Upper lobe of right lung (tissue), 1 donor: ENCODE results near the gene KRTAP4-6. TPM values are rescaled to one million over a fixed set of nuclear protein-coding genes. Genes with fewer than 3 reads are reported as not detected.
"Not testable (repeated sequence)": the region's sequence is repeated elsewhere in the genome, so short reads cannot be mapped to it uniquely, and the experiment has no call there.

Experiments
- ATAC-seq: fragments of 200-7000 bp; cut with Tn5 transposase; one replicate; pipeline ENCODE4 v1.9.1; 2020; ENCODE audit warnings: mild to moderate bottlenecking, moderate library complexity
- DNase-seq: peaks from one replicate; pipeline ENCODE4 v3.0.0-alpha.2; 2020
- H3K27ac ChIP-seq: fragments of 200-600 bp; one replicate; pipeline ENCODE4 v1.8.0; 2022
- H3K27me3 ChIP-seq: fragments of 200-600 bp; one replicate; pipeline ENCODE4 v1.8.0; 2022; ENCODE audit warnings: mild to moderate bottlenecking
- H3K36me3 ChIP-seq: fragments of 200-600 bp; one replicate; pipeline ENCODE4 v1.8.0; 2022
- H3K4me1 ChIP-seq: fragments of 200-600 bp; one replicate; pipeline ENCODE4 v1.8.0; 2022
- H3K4me3 ChIP-seq: fragments of 200-600 bp; one replicate; pipeline ENCODE4 v1.8.0; 2022; ENCODE audit warnings: mild to moderate bottlenecking
- H3K9me3 ChIP-seq: fragments of 200-600 bp; one replicate; pipeline ENCODE4 v1.8.0; 2022
- intact Hi-C: fragments of 100-400 bp; cut with DNase I; formaldehyde crosslinking; loops from one replicate; pipeline ENCODE4 v1.11.0; 2022
- total RNA-seq: library from RNA; stranded (reverse); fragmentation: NEBNext Ultra II Directional; extraction: Animal tissue kit (Norgen Biotek cat#: 25700); gene quantifications from one replicate; pipeline ENCODE4 v1.2.1, GENCODE V29; 2021
- TF ChIP-seq, protein P1 (sequence below): fragments of 200-600 bp; IDR thresholded peaks from one replicate; pipeline ENCODE4 v1.8.0; 2022; ENCODE audit warnings: antibody characterized with exemption
- donor health status: DM: no; HTN: yes; CAD: no; lungs with severe emphysema.

Gene KRTAP4-6
- total RNA-seq, 1 donor from 2014 or later: not detected

- intact Hi-C loops: no loop called here
- TF ChIP-seq, protein P1, sequence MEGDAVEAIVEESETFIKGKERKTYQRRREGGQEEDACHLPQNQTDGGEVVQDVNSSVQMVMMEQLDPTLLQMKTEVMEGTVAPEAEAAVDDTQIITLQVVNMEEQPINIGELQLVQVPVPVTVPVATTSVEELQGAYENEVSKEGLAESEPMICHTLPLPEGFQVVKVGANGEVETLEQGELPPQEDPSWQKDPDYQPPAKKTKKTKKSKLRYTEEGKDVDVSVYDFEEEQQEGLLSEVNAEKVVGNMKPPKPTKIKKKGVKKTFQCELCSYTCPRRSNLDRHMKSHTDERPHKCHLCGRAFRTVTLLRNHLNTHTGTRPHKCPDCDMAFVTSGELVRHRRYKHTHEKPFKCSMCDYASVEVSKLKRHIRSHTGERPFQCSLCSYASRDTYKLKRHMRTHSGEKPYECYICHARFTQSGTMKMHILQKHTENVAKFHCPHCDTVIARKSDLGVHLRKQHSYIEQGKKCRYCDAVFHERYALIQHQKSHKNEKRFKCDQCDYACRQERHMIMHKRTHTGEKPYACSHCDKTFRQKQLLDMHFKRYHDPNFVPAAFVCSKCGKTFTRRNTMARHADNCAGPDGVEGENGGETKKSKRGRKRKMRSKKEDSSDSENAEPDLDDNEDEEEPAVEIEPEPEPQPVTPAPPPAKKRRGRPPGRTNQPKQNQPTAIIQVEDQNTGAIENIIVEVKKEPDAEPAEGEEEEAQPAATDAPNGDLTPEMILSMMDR: no peak
- peaks cover 11% of the 10 kb centered on the region for H3K9me3 ChIP-seq
Measured at GRCh38 chr17:41144846-41145245, 4.5 kb upstream of the KRTAP4-6 start.

GRCh38 chr17:41141361-41141760 lies 1.0 kb upstream of the KRTAP4-6 start:
- peaks cover 11% of the 10 kb centered on the region for H3K9me3 ChIP-seq
- TF ChIP-seq, protein P1: no peak

More at GRCh38 chr17:41144846-41145245, 4.5 kb upstream of the KRTAP4-6 start:
- Histone ChIP-seq H3K27me3 (no peaks in the 10 kb centered on the region), H3K36me3 (no peaks in the 10 kb centered on the region), H3K4me1 (no peaks in the 10 kb centered on the region), H3K4me3 (no peak overlapping the region), H3K27ac (no peak overlapping the region)
- DNase-seq: no peak
- ATAC-seq: no peak

DNA sequence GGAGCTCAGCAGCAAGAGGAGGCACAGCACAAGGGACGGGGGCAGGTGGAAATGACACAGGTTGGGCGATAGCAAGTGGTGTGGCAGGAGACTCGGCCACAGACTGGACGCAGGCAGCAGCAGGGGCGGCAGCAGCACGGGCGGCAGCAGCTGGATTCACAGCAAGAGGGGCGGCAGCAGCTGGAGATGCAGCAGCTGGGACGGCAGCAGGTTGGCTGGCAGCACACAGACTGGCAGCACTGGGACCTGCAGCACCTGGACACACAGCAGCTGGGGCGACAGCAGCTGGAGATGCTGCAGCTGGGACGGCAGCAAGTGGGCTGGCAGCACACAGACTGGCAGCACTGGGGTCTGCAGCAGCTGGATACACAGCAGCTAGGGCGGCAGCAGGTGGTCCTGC lies 479 bp downstream of the KRTAP4-6 start:
- H3K27ac ChIP-seq, H3K36me3 ChIP-seq, intact Hi-C loops, DNase-seq, H3K27me3 ChIP-seq, ATAC-seq, H3K4me3 ChIP-seq, H3K4me1 ChIP-seq: not testable (repeated sequence)
- peaks cover 11% of the 10 kb centered on the region for H3K9me3 ChIP-seq

More at GRCh38 chr17:41141361-41141760, 1.0 kb upstream of the KRTAP4-6 start:
- DNase-seq: no peak
- no peaks in the 10 kb centered on the region for H3K36me3 ChIP-seq
- no peak for ATAC-seq
- no peaks in the 10 kb centered on the region for H3K4me1 ChIP-seq
- H3K4me3 ChIP-seq: no peak overlapping the region
- H3K27me3 ChIP-seq: no peaks in the 10 kb centered on the region
- intact Hi-C loops: no loop called here
- no peak overlapping the region for H3K27ac ChIP-seq

DNA sequence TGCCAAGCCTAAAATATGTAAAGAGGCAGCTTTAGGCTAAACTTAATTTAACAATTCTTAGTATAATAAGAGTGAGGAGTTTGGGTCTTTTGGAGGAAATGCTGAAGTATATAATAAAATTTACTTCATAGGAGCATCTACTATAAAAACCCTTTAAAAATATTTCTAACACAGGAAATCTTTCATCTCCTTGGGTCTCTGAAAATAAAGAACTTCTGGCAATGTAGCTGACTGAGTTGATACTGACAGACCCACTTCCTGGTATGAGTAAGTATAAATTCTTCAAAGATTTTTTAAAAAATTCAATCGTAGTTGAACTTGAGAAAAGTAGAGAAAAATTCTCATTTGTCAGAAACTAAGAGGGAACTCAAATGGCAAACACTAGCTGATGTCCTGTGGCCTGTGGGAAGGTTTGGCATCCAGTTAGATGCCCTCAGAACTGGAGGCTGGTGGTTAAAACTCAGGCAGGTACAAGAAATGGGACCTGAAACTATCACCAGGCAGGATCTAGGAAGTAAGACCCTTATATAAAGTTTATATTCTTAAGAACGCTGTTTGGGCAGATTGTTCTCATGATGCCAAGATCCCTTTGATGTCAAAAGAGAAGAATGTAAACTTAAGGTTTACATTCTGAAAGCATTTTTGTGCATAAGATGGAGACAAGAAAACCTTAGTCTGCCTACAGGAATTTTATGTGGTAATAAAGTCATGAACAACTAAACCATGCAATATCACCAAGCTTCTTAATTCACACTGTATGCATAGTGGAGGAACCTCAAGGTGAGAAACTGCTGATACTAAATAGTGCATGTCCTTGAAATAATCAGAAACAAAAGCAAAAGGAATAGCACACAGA lies 6.2 kb downstream of the KRTAP4-6 start:
- ATAC-seq: no peak
- Histone ChIP-seq H3K4me1 (no peaks in the 10 kb centered on the region), H3K27me3 (no peaks in the 10 kb centered on the region), H3K27ac (no peak overlapping the region), H3K36me3 (no peaks in the 10 kb centered on the region), H3K9me3 (no peaks in the 10 kb centered on the region), H3K4me3 (no peak overlapping the region)
- TF ChIP-seq, protein P1: no peak
- DNase-seq: no peak
- intact Hi-C loops: no loop called here

DNA sequence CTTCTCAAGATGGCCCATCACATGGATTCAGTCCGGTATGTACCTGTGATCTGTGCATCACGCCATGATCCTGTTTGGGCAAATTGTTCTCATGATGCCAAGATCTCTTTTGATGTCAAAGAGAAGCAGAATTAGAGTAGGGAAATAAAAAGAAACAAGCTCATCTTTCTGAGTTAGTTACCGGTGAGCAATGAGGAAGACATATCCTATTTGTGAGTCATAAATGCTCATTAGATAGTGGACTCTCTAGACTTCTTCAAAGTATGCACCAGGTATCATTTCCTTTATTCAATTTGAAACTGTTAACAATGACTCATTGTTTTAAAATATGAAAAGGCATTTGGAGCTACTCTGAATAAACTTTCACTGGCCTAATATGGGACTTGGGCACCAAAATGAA lies 8.4 kb downstream of the KRTAP4-6 start:
- no peaks in the 10 kb centered on the region for H3K27me3 ChIP-seq
- ATAC-seq (no peak), DNase-seq (no peak)
- no peaks in the 10 kb centered on the region for H3K9me3 ChIP-seq
- intact Hi-C loops: no loop called here
- H3K27ac ChIP-seq: no peak overlapping the region
- TF ChIP-seq, protein P1: no peak
- no peaks in the 10 kb centered on the region for H3K36me3 ChIP-seq
- H3K4me1 ChIP-seq: no peaks in the 10 kb centered on the region
- H3K4me3 ChIP-seq: no peak overlapping the region

DNA sequence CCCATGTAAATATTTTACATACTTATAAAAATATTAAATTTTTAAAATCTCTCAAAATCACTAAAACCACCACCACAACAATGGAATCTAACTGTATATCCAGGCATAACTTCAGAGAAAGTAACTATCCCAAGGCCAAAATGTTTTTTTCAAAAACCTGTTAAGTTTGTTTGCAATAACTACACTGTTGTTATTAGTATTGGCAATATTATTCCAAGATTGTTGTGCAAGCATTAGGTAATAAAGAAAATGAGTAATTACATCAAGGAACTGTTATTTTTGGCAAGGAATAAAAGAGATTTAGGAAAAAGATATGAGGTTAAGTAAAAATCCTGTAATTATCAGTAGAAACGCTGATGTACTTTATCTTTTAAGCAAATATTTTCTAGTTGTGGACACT lies 13.0 kb downstream of the KRTAP4-6 start:
- intact Hi-C loops: no loop called here
- DNase-seq: no peak
- TF ChIP-seq, protein P1: no peak

More for the DNA sequence above, 13.0 kb downstream of the KRTAP4-6 start:
- Histone ChIP-seq H3K36me3 (no peaks in the 10 kb centered on the region), H3K27me3 (no peaks in the 10 kb centered on the region), H3K4me3 (no peak overlapping the region), H3K4me1 (no peaks in the 10 kb centered on the region), H3K9me3 (no peaks in the 10 kb centered on the region), H3K27ac (no peak overlapping the region)
- ATAC-seq: no peak
